Measurements from ENCODE around the gene SLC39A13. TPM values are rescaled to one million over a fixed set of nuclear protein-coding genes. Genes with fewer than 3 reads are reported as not detected.

Gene SLC39A13
- total RNA-seq, 1 donor from 2014 or later, result 36.0 TPM

- H3K9me3 Mint-ChIP-seq, result no peaks in the 10 kb centered on the region
- no peak for TF ChIP-seq CTCF (conservative IDR thresholded peaks at IDR 0.05)
- H3K27ac Mint-ChIP-seq (ENCODE audit: unreplicated experiment), result no peak overlapping the region
- no peak for DNase-seq (ENCODE audit: low read depth, low spot score)
- H3K4me1 Mint-ChIP-seq, result peaks cover 32% of the 10 kb centered on the region
- H3K27me3 Mint-ChIP-seq (ENCODE audit: low read depth), result no peaks in the 10 kb centered on the region
- peaks cover 8% of the 10 kb centered on the region for H3K36me3 Mint-ChIP-seq (ENCODE audit: low read depth)
- no peak overlapping the region for H3K4me3 Mint-ChIP-seq
Measured at GRCh38 chr11:47464483-47464882, 56.1 kb downstream of the SLC39A13 start.

Small RNA genes lying within 50 kb of the gene (microRNA-seq; reads per million reads assigned to microRNA genes)
- gene MIR4487, result not detected

Other genes with a start within 250 kb of the SLC39A13 start
- gene ARFGAP2, start 231.7 kb upstream of the SLC39A13 start, total RNA-seq, result 108 and 110 TPM in 2 replicates
- gene PACSIN3, start 222.2 kb upstream of the SLC39A13 start, total RNA-seq, result 56.4 and 57.0 TPM in 2 replicates
- 32.2 and 33.9 TPM in 2 replicates for gene DDB2, start 193.6 kb upstream of the SLC39A13 start, total RNA-seq
- gene ACP2, start 159.8 kb upstream of the SLC39A13 start, total RNA-seq, result 41.0 and 41.7 TPM in 2 replicates
- 15.2 and 19.1 TPM in 2 replicates for gene NR1H3, start 150.6 kb upstream of the SLC39A13 start, total RNA-seq
- 56.2 and 59.2 TPM in 2 replicates for gene MADD, start 138.5 kb upstream of the SLC39A13 start, total RNA-seq
- gene MYBPC3, start 55.9 kb upstream of the SLC39A13 start, total RNA-seq, result not detected in 2 replicates
- gene SPI1, start 30.0 kb upstream of the SLC39A13 start, total RNA-seq, result not detected in 2 replicates
- gene PSMC3, start 17.8 kb downstream of the SLC39A13 start, total RNA-seq, result 197 and 205 TPM in 2 replicates
- gene RAPSN, start 40.5 kb downstream of the SLC39A13 start, total RNA-seq, result 0.16 and 0.50 TPM in 2 replicates
- gene CELF1, start 144.5 kb downstream of the SLC39A13 start, total RNA-seq, result 176 and 180 TPM in 2 replicates
- gene PTPMT1, start 157.0 kb downstream of the SLC39A13 start, total RNA-seq, result 41.8 and 47.0 TPM in 2 replicates
- gene KBTBD4, start 170.4 kb downstream of the SLC39A13 start, total RNA-seq, result 15.4 and 16.6 TPM in 2 replicates
- 172 and 178 TPM in 2 replicates for gene NDUFS3, start 170.5 kb downstream of the SLC39A13 start, total RNA-seq
- gene FAM180B, start 178.1 kb downstream of the SLC39A13 start, total RNA-seq, result 0.35 and 0.50 TPM in 2 replicates
- gene C1QTNF4, start 185.8 kb downstream of the SLC39A13 start, total RNA-seq, result 18.9 and 21.4 TPM in 2 replicates
- 157 and 160 TPM in 2 replicates for gene MTCH2, start 234.0 kb downstream of the SLC39A13 start, total RNA-seq